HepG2 (cell line): ENCODE data around the gene TFAP2B. TPM values are rescaled to one million over a fixed set of nuclear protein-coding genes. Genes with fewer than 3 reads are reported as not detected.

Experiments
- ATAC-seq: fragments of 200-7000 bp; cut with Tn5 transposase; 3 replicates; pipeline ENCODE4 v1.9.1; 2020; ENCODE audit warnings: mild to moderate bottlenecking, moderate library complexity
- BruUV-seq: library from RNA; stranded (reverse); fragments of 400-500 nt; replicated peaks from 2 replicates; lab custom pipeline; 2021; lab: Mats Ljungman, UMichigan
- CTCF ChIA-PET: fragments of 300-600 bp; formaldehyde crosslinking; extraction: SDS; loops from one replicate; lab custom pipeline; 2021; ENCODE audit warnings: low total read pairs, inconsistent platforms, low intra/inter-chr PET ratio; lab: Yijun Ruan, JAX
- POLR2A ChIA-PET: fragments of 350-600 bp; sonication (Branson Sonifier 250); formaldehyde crosslinking; loops from one replicate; lab custom pipeline; 2020; ENCODE audit warnings: antibody characterized with exemption, inconsistent platforms; lab: Yijun Ruan, JAX
- DNase-seq: peaks from one replicate; pipeline ENCODE4 v3.0.0-alpha.2; 2015; ENCODE audit warnings: low spot score
- FAIRE-seq: peaks from 3 replicates; lab custom pipeline; 2011; peaks lifted over from hg19 to GRCh38; lab: Jason Lieb, UNC
- H2AFZ ChIP-seq: one replicate; pipeline ENCODE4 v1.6.1; 2011; ENCODE audit warnings: low read length, inconsistent platforms
- H3K27ac ChIP-seq: fragments of 300-600 bp; 3 replicates; pipeline ENCODE4 v1.8.0; 2011; ENCODE audit warnings: mixed run types, mild to moderate bottlenecking, mixed read lengths, low read length, inconsistent platforms; ENCODE audit not compliant: insufficient read depth; ENCODE audit errors: extremely low read length
- H3K27me3 ChIP-seq, 2 experiments: fragments of 200-600 bp in 1 of 2; 2 replicates in 1 of 2; 3 replicates in 1 of 2; pipeline versions ENCODE4 v1.6.0 to v1.8.0; 2011; ENCODE audit warnings: low read length in 2 of 2, mild to moderate bottlenecking in 2 of 2, moderate library complexity in 2 of 2, inconsistent platforms in 1 of 2; ENCODE audit not compliant: insufficient read depth in 2 of 2, control insufficient read depth in 1 of 2
- H3K36me3 ChIP-seq, 2 experiments: fragments of 200-600 bp in 1 of 2; replicated peaks in 1 of 2; 2 replicates in 1 of 2; 3 replicates in 1 of 2; pipeline versions ENCODE4 v1.5.1 to v1.8.0; 2011; ENCODE audit warnings: low read length in 2 of 2, inconsistent platforms in 1 of 2; ENCODE audit not compliant: insufficient read depth in 2 of 2, control insufficient read depth in 1 of 2
- H3K4me1 ChIP-seq: 2 replicates; pipeline ENCODE4 v1.5.1; 2012; ENCODE audit warnings: low read length, inconsistent platforms; ENCODE audit not compliant: insufficient read depth
- H3K4me2 ChIP-seq: 2 replicates; pipeline ENCODE4 v1.6.0; 2011; ENCODE audit warnings: low read depth, low read length, inconsistent platforms
- H3K4me3 ChIP-seq, 3 experiments: fragments of 200-600 bp in 1 of 3; sonication (generic), shearing (Covaris generic) in 1 of 3; replicated peaks in 1 of 3; 2 replicates each; pipeline ENCODE4 v1.5.1; 2011 to 2016; ENCODE audit warnings: low read length in 3 of 3, inconsistent platforms in 2 of 3, low read depth in 2 of 3, mild to moderate bottlenecking in 2 of 3, control low read depth in 1 of 3, mixed read lengths in 1 of 3; ENCODE audit not compliant: insufficient read depth in 1 of 3
- H3K79me2 ChIP-seq: one replicate; pipeline ENCODE4 v1.6.1; 2011; ENCODE audit warnings: low read length, inconsistent platforms; ENCODE audit not compliant: insufficient read depth
- H3K9ac ChIP-seq: 2 replicates; pipeline ENCODE4 v1.6.0; 2011; ENCODE audit warnings: mild to moderate bottlenecking, low read depth, low read length, inconsistent platforms; ENCODE audit not compliant: insufficient read depth
- H3K9me3 ChIP-seq: 2 replicates; pipeline ENCODE4 v1.5.1; 2012; ENCODE audit warnings: mild to moderate bottlenecking, low read length
- H4K20me1 ChIP-seq: 2 replicates; pipeline ENCODE4 v1.6.0; 2011; ENCODE audit warnings: inconsistent platforms, mild to moderate bottlenecking, low read length, moderate library complexity; ENCODE audit not compliant: insufficient read depth
- ARNT ChIP-seq: fragments of 450-650 bp; IDR thresholded peaks from 2 replicates; pipeline ENCODE4 v1.6.1; 2017
- CENPX ChIP-seq: sonication (generic); formaldehyde crosslinking; IDR thresholded peaks from 2 replicates; pipeline ENCODE4 v1.9.0; 2021; ENCODE audit warnings: mild to moderate bottlenecking, missing genetic modification reagents, moderate library complexity
- KLF11 ChIP-seq: IDR thresholded peaks from 2 replicates; pipeline ENCODE4 v1.6.1; 2016; ENCODE audit warnings: missing compliant biosample characterization
- TCF7L2 ChIP-seq: IDR thresholded peaks from 2 replicates; pipeline ENCODE4 v1.6.1; 2011; ENCODE audit warnings: mild to moderate bottlenecking, low read depth, low read length, moderate library complexity
- ZBTB43 ChIP-seq: sonication (generic); formaldehyde crosslinking; conservative IDR thresholded peaks from 2 replicates; pipeline ENCODE4 v1.4.0; 2020; ENCODE audit warnings: missing genetic modification reagents
- ZFP90 ChIP-seq: sonication (generic); formaldehyde crosslinking; IDR thresholded peaks from 2 replicates; pipeline ENCODE4 v1.8.0; 2022; ENCODE audit warnings: missing genetic modification reagents, mild to moderate bottlenecking, inconsistent platforms, borderline replicate concordance
- ZNF235 ChIP-seq: sonication (generic); formaldehyde crosslinking; IDR thresholded peaks from 2 replicates; pipeline ENCODE4 v1.8.1; 2023; ENCODE audit warnings: mild to moderate bottlenecking, missing genetic modification reagents, borderline replicate concordance
- ZNF451 ChIP-seq: sonication (generic); formaldehyde crosslinking; IDR thresholded peaks from 2 replicates; pipeline ENCODE4 v1.5.0; 2020; ENCODE audit warnings: mild to moderate bottlenecking, missing genetic modification reagents
- ZSCAN21 ChIP-seq: sonication (generic); formaldehyde crosslinking; IDR thresholded peaks from 2 replicates; pipeline ENCODE4 v1.8.0; 2022; ENCODE audit warnings: mild to moderate bottlenecking, missing genetic modification reagents, moderate library complexity, borderline replicate concordance
- WGBS: methylation state at CpG from one replicate; pipeline ENCODE4 v1.1.6; 2017; ENCODE audit warnings: low lambda C conversion rate; 5-methylcytosine and 5-hydroxymethylcytosine counted together
- in situ Hi-C: cut with HindIII; loops from 2 replicates; pipeline ENCODE4 v1.10.0; 2017; ENCODE audit warnings: low pct_unique_long_range_greater_than_20kb; ENCODE audit not compliant: extremely low pct_ligation_motif_present
- intact Hi-C: fragments of 100-400 bp; cut with micrococcal nuclease; formaldehyde crosslinking; loops from one replicate; pipeline ENCODE4 v1.10.0; 2022; ENCODE audit not compliant: unreplicated experiment
- polyA plus RNA-seq, 8 experiments: library from polyadenylated mRNA; depleted of rRNA in 3 of 8; stranded (reverse) in 7 of 8; unstranded in 1 of 8; fragments of >200 nt; fragmentation: Illumina TruSeq in 4 of 8; extraction: Trizol in 4 of 8; gene quantifications; 2 replicates each; pipeline versions ENCODE4 v1.2.1 to v1.2.3, GENCODE V29; 2011 to 2016; ENCODE audit warnings: low read depth in 4 of 8, missing spikeins in 1 of 8, mixed read lengths in 1 of 8; ENCODE audit not compliant: insufficient read depth in 1 of 8
- total RNA-seq, 5 experiments: library from RNA; depleted of rRNA; stranded (reverse); fragments of >200 nt; fragmentation: Illumina TruSeq; extraction: Trizol; gene quantifications; 2 replicates each; pipeline ENCODE4 v1.2.3, GENCODE V29; 2016; ENCODE audit warnings: low read depth in 1 of 5
- TF ChIP-seq, protein P1 (sequence below): sonication (generic); formaldehyde crosslinking; IDR thresholded peaks from 2 replicates; pipeline ENCODE4 v1.5.1; 2020; ENCODE audit warnings: missing genetic modification reagents, mild to moderate bottlenecking, borderline replicate concordance
- TF ChIP-seq, protein P2 (sequence below): sonication (generic); formaldehyde crosslinking; IDR thresholded peaks from 2 replicates; pipeline ENCODE4 v1.5.0; 2020; ENCODE audit warnings: mild to moderate bottlenecking, missing genetic modification reagents

The TFAP2B gene
- total and polyA plus RNA-seq, 2 of the 13 experiments (the other 11 are each of a cell fraction or from before 2014, with no cell fraction given), result not detected

DNA sequence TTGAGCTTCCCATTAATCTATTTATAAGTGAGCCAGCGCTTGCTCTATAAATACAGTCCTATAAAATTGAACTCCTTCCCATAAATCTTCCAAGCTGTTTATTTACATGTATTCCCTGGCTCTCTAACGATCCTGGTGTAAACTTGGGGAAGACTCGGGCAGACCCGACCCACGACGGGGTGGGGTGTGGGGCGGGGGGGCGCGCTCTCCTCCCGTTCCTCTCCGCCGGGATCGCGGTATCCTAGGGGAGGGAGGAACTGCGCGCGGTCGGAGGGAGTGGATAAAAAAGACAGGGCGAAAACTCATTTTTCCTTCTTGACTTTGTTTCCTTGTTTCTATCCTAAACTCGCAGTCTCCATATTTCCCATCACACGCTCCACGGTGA is 31.1 kb downstream of the TFAP2B start (continued):
- TF ChIP-seq, protein P1, sequence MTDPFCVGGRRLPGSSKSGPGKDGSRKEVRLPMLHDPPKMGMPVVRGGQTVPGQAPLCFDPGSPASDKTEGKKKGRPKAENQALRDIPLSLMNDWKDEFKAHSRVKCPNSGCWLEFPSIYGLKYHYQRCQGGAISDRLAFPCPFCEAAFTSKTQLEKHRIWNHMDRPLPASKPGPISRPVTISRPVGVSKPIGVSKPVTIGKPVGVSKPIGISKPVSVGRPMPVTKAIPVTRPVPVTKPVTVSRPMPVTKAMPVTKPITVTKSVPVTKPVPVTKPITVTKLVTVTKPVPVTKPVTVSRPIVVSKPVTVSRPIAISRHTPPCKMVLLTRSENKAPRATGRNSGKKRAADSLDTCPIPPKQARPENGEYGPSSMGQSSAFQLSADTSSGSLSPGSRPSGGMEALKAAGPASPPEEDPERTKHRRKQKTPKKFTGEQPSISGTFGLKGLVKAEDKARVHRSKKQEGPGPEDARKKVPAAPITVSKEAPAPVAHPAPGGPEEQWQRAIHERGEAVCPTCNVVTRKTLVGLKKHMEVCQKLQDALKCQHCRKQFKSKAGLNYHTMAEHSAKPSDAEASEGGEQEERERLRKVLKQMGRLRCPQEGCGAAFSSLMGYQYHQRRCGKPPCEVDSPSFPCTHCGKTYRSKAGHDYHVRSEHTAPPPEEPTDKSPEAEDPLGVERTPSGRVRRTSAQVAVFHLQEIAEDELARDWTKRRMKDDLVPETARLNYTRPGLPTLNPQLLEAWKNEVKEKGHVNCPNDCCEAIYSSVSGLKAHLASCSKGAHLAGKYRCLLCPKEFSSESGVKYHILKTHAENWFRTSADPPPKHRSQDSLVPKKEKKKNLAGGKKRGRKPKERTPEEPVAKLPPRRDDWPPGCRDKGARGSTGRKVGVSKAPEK (CRISPR knock-in tag), result no peak
- TF ChIP-seq TCF7L2 (no peak), ZNF451 (CRISPR knock-in tag) (no peak), ZBTB43 (CRISPR knock-in tag) (no peak), KLF11 (CRISPR knock-in tag) (no peak)

DNA sequence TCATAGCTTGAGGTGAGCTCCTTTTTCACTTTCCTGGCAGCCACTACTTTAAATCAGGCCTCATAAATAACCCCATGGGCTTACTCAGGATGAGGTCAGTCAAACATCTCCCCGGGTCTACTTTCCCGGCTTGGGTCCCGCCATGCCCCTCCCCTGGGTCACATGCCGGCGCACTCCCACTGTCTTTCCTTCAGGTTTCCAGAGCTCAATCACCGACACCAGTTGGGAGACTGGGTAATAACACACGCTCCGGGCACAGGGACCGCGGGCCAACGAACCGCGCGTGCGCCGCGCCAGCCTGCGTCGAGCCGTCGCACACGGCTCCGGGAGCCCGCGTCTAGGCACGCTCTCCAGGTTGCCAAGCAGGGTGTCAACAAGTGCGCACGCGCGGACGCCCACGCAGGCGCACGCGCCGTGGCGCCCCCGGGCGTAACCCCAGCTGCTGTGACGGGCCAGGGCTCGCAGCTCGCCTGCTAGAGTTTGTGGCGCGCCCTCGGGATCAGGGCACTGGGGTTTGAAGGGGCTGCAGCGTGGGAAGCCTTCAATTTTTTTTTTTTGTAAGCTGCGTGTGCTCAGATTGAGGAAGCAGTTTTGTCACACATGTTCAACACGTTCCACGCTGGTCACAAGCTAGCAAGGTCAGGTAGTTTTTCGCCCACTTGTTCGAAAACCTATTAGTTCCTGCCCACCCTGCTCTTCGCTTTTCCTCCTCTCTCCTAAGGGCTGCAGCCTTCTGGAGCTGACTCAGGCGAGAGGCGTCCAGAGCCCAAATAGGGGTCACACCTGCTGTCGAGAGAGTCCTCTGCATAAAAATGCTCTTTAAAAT is 31.8 kb downstream of the TFAP2B start:
- FAIRE-seq (no peak), DNase-seq (no peak), ATAC-seq (no peak)
- ChIA-PET POLR2A (no interaction called here), CTCF (no interaction called here)
- Histone ChIP-seq H3K79me2 (no peaks in the 10 kb centered on the region), H3K4me1 (no peaks in the 10 kb centered on the region), H3K9ac (no peak overlapping the region), H3K9me3 (no peaks in the 10 kb centered on the region), H2AFZ (no peak overlapping the region), H4K20me1 (no peaks in the 10 kb centered on the region), H3K36me3 (no peaks in the 10 kb centered on the region), H3K27ac (no peak overlapping the region), H3K4me3 (no peak overlapping the region), H3K4me2 (no peak overlapping the region), H3K27me3 (peaks cover 0 to 32% of the 10 kb centered on the region in 2 experiments; a peak in 3 of 5 replicates)
- WGBS, result 71% methylated on average over 55 of the region's 55 CpGs
- intact Hi-C loops, result loop anchor here (2.0 kb wide), 1 partner anchor 54 kb away; no protein-coding TSS in a partner anchor
- BruUV-seq, result no TSS peak
- in situ Hi-C loops, result no loop called here
- TF ChIP-seq ZNF235 (CRISPR knock-in tag) (no peak), ARNT (no peak), CENPX (CRISPR knock-in tag) (no peak), ZSCAN21 (CRISPR knock-in tag) (no peak), ZFP90 (CRISPR knock-in tag) (no peak)
- TF ChIP-seq, protein P2, sequence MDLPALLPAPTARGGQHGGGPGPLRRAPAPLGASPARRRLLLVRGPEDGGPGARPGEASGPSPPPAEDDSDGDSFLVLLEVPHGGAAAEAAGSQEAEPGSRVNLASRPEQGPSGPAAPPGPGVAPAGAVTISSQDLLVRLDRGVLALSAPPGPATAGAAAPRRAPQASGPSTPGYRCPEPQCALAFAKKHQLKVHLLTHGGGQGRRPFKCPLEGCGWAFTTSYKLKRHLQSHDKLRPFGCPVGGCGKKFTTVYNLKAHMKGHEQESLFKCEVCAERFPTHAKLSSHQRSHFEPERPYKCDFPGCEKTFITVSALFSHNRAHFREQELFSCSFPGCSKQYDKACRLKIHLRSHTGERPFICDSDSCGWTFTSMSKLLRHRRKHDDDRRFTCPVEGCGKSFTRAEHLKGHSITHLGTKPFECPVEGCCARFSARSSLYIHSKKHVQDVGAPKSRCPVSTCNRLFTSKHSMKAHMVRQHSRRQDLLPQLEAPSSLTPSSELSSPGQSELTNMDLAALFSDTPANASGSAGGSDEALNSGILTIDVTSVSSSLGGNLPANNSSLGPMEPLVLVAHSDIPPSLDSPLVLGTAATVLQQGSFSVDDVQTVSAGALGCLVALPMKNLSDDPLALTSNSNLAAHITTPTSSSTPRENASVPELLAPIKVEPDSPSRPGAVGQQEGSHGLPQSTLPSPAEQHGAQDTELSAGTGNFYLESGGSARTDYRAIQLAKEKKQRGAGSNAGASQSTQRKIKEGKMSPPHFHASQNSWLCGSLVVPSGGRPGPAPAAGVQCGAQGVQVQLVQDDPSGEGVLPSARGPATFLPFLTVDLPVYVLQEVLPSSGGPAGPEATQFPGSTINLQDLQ, result no peak
